Smooth muscle cell of the brain vasculature (primary cell): Measurements from ENCODE around the gene ADGRF1.
A peak's percentile ranks its signal among the peaks of the same experiment; 100 is the strongest.
"Not testable (repeated sequence)": the region's sequence is repeated elsewhere in the genome, so short reads cannot be mapped to it uniquely, and the experiment has no call there.

Experiments
- DNase-seq: peaks from one replicate; pipeline ENCODE4 v3.0.0-alpha.2; 2012; ENCODE audit warnings: low read depth, low spot score

Gene ADGRF1

GRCh38 chr6:47022191-47022590, 19.9 kb downstream of the ADGRF1 start:
- no peak for DNase-seq

GRCh38 chr6:47019941-47020340, 22.2 kb downstream of the ADGRF1 start:
- no peak for DNase-seq

- DNase-seq = no peak
These were observed 25.2 kb downstream of the ADGRF1 start for GRCh38 chr6:47016909-47017308.

GRCh38 chr6:47016261-47016660, 25.9 kb downstream of the ADGRF1 start:
- DNase-seq = no peak

GRCh38 chr6:47014401-47014800, 27.7 kb downstream of the ADGRF1 start:
- no peak for DNase-seq

- DNase-seq = no peak
These were observed 32.5 kb downstream of the ADGRF1 start for GRCh38 chr6:47009583-47009982.

- DNase-seq = no peak
These were observed 33.8 kb downstream of the ADGRF1 start for GRCh38 chr6:47008397-47008763.

GRCh38 chr6:47007657-47008396, 34.3 kb downstream of the ADGRF1 start:
- DNase-seq = no peak

GRCh38 chr6:47005486-47005885, 36.6 kb downstream of the ADGRF1 start:
- DNase-seq = no peak

GRCh38 chr6:47004463-47004862, 37.7 kb downstream of the ADGRF1 start:
- no peak for DNase-seq

GRCh38 chr6:47000842-47001241, 41.3 kb downstream of the ADGRF1 start:
- DNase-seq = no peak

GRCh38 chr6:46998436-46999017, 43.6 kb downstream of the ADGRF1 start:
- no peak for DNase-seq

GRCh38 chr6:46997646-46998045, 44.5 kb downstream of the ADGRF1 start:
- DNase-seq = no peak

GRCh38 chr6:46996860-46997641, 45.1 kb downstream of the ADGRF1 start:
- DNase-seq = no peak

- no peak for DNase-seq
These were observed 47.2 kb downstream of the ADGRF1 start for GRCh38 chr6:46994933-46995332.

- peak; percentile 9 for DNase-seq
These were observed 48.3 kb downstream of the ADGRF1 start for GRCh38 chr6:46993846-46994245.

GRCh38 chr6:46992391-46992790, 49.7 kb downstream of the ADGRF1 start:
- DNase-seq = not testable (repeated sequence)

GRCh38 chr6:46990818-46991510, 51.2 kb downstream of the ADGRF1 start:
- DNase-seq = peak; percentile 59

GRCh38 chr6:46990031-46990644, 52.0 kb downstream of the ADGRF1 start:
- no peak for DNase-seq

- no peak for DNase-seq
These were observed 52.7 kb downstream of the ADGRF1 start for GRCh38 chr6:46989398-46989797.

- no peak for DNase-seq
These were observed 56.2 kb downstream of the ADGRF1 start for GRCh38 chr6:46985943-46986342.

- no peak for DNase-seq
These were observed 59.1 kb downstream of the ADGRF1 start for GRCh38 chr6:46983007-46983411.
